KMS-11 (cell line): ENCODE measurements around the gene ITGB4.

Experiments used
- H2AFZ ChIP-seq: fragments of 200-600 bp; sonication (generic); 2 replicates; pipeline ENCODE4 v1.6.1; 2016; ENCODE audit warnings: antibody characterized with exemption, mixed run types, low read depth
- H3K27ac ChIP-seq: fragments of 200-600 bp; sonication (generic); 2 replicates; pipeline ENCODE4 v1.6.1; 2016; ENCODE audit warnings: mild to moderate bottlenecking, mixed run types
- H3K27me3 ChIP-seq: fragments of 200-600 bp; sonication (generic); 2 replicates; pipeline ENCODE4 v1.6.1; 2017; ENCODE audit warnings: mild to moderate bottlenecking, low read depth, mixed run types, moderate library complexity; ENCODE audit not compliant: insufficient read depth
- H3K36me3 ChIP-seq: fragments of 200-600 bp; sonication (generic); 2 replicates; pipeline ENCODE4 v1.6.1; 2017; ENCODE audit warnings: mild to moderate bottlenecking, mixed run types; ENCODE audit not compliant: insufficient read depth
- H3K4me1 ChIP-seq: fragments of 200-600 bp; sonication (generic); 2 replicates; pipeline ENCODE4 v1.6.1; 2016; ENCODE audit warnings: mild to moderate bottlenecking, low read depth, mixed run types; ENCODE audit not compliant: poor library complexity, severe bottlenecking
- H3K4me2 ChIP-seq: fragments of 200-600 bp; sonication (generic); 2 replicates; pipeline ENCODE4 v1.7.0; 2016; ENCODE audit warnings: mild to moderate bottlenecking, mixed run types
- H3K4me3 ChIP-seq: fragments of 200-600 bp; sonication (generic); IDR thresholded peaks from 2 replicates; pipeline ENCODE4 v1.6.1; 2017; ENCODE audit warnings: low read depth, low read length, mixed read lengths; ENCODE audit not compliant: insufficient read depth
- H3K79me2 ChIP-seq: fragments of 200-600 bp; sonication (generic); 2 replicates; pipeline ENCODE4 v1.6.1; 2016; ENCODE audit warnings: low read depth, mixed run types; ENCODE audit not compliant: insufficient read depth
- H3K9ac ChIP-seq: fragments of 200-600 bp; sonication (generic); 2 replicates; pipeline ENCODE4 v1.6.1; 2016; ENCODE audit warnings: mild to moderate bottlenecking, mixed run types
- H4K20me1 ChIP-seq: fragments of 200-600 bp; sonication (generic); 2 replicates; pipeline ENCODE4 v1.6.1; 2016; ENCODE audit warnings: mild to moderate bottlenecking, mixed run types; ENCODE audit not compliant: insufficient read depth
- TF ChIP-seq, protein P1 (sequence below): fragments of 200-600 bp; sonication (generic); conservative IDR thresholded peaks from 2 replicates; pipeline ENCODE4 v1.6.1; 2017; ENCODE audit warnings: low read depth, mild to moderate bottlenecking, antibody characterized with exemption, low read length, moderate library complexity, mixed read lengths

ITGB4 gene

GRCh38 chr17:75722542-75723095, 1.4 kb downstream of the ITGB4 start:
- no peaks in the 10 kb centered on the region for H3K79me2 ChIP-seq
- no peak overlapping the region for H3K4me2 ChIP-seq
- no peak overlapping the region for H3K4me3 ChIP-seq
- peaks cover 4% of the 10 kb centered on the region for H3K4me1 ChIP-seq
- H3K9ac ChIP-seq: no peak overlapping the region
- H3K27ac ChIP-seq: no peak overlapping the region
- H4K20me1 ChIP-seq: no peaks in the 10 kb centered on the region
- TF ChIP-seq, protein P1, sequence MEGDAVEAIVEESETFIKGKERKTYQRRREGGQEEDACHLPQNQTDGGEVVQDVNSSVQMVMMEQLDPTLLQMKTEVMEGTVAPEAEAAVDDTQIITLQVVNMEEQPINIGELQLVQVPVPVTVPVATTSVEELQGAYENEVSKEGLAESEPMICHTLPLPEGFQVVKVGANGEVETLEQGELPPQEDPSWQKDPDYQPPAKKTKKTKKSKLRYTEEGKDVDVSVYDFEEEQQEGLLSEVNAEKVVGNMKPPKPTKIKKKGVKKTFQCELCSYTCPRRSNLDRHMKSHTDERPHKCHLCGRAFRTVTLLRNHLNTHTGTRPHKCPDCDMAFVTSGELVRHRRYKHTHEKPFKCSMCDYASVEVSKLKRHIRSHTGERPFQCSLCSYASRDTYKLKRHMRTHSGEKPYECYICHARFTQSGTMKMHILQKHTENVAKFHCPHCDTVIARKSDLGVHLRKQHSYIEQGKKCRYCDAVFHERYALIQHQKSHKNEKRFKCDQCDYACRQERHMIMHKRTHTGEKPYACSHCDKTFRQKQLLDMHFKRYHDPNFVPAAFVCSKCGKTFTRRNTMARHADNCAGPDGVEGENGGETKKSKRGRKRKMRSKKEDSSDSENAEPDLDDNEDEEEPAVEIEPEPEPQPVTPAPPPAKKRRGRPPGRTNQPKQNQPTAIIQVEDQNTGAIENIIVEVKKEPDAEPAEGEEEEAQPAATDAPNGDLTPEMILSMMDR: no peak
- no peaks in the 10 kb centered on the region for H3K36me3 ChIP-seq
- peaks cover 65% of the 10 kb centered on the region for H3K27me3 ChIP-seq
- H2AFZ ChIP-seq: no peak overlapping the region

- TF ChIP-seq, protein P1: no peak
- Histone ChIP-seq H3K9ac (no peak overlapping the region), H3K27ac (no peak overlapping the region), H3K36me3 (no peaks in the 10 kb centered on the region), H3K79me2 (no peaks in the 10 kb centered on the region), H2AFZ (no peak overlapping the region), H3K4me1 (peaks cover 4% of the 10 kb centered on the region), H3K4me2 (no peak overlapping the region), H3K4me3 (no peak overlapping the region), H3K27me3 (peaks cover 66% of the 10 kb centered on the region), H4K20me1 (no peaks in the 10 kb centered on the region)
Measured at GRCh38 chr17:75723171-75723930, 2.1 kb downstream of the ITGB4 start.

- Histone ChIP-seq H3K79me2 (no peaks in the 10 kb centered on the region), H3K4me1 (peaks cover 4% of the 10 kb centered on the region), H2AFZ (no peak overlapping the region), H3K4me2 (no peak overlapping the region), H3K27me3 (peaks cover 62% of the 10 kb centered on the region), H4K20me1 (no peaks in the 10 kb centered on the region), H3K4me3 (no peak overlapping the region), H3K27ac (no peak overlapping the region), H3K36me3 (no peaks in the 10 kb centered on the region), H3K9ac (no peak overlapping the region)
- TF ChIP-seq, protein P1: no peak
Measured at GRCh38 chr17:75724016-75725003, 3.1 kb downstream of the ITGB4 start.

DNA sequence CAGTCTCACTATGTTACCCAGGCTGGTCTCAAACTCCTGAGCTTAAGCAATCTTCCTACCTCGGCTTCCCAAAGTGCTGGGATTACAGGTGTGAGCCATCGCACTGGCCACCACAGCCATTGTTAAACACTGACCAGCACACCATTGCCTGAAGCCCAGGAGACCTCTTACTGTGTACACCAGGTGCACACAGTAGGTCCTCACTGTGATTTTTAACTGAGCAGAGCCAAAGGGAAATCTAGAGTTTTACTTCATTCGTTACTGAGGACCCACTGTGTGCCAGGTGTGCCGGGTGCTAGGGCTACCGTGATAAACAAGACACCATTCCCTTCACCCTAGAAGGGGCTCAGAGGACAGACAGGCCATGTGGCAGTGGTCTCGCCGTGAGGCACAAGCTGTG, 4.2 kb downstream of the ITGB4 start:
- Histone ChIP-seq H3K36me3 (no peaks in the 10 kb centered on the region), H3K79me2 (no peaks in the 10 kb centered on the region), H3K4me1 (peaks cover 3% of the 10 kb centered on the region), H3K27ac (no peak overlapping the region), H2AFZ (no peak overlapping the region), H3K9ac (no peak overlapping the region), H3K4me2 (no peak overlapping the region), H3K4me3 (no peak overlapping the region), H3K27me3 (peaks cover 55% of the 10 kb centered on the region), H4K20me1 (no peaks in the 10 kb centered on the region)
- TF ChIP-seq, protein P1: no peak
